Tibial nerve (tissue), 4 donors: Measurements from ENCODE around the gene FMN2. TPM values are rescaled to one million over a fixed set of nuclear protein-coding genes. Genes with fewer than 3 reads are reported as not detected.

Experiments
- DNase-seq, 2 donors: peaks; one replicate each; pipeline ENCODE4 v3.0.0-alpha.2; 2019; ENCODE audit warnings: low spot score in 2 of 2
- H3K27ac ChIP-seq, 4 donors: fragments of 200-600 bp; sonication (generic) in 3 of 4; one replicate each; pipeline ENCODE4 v1.5.1; 2017 to 2019; ENCODE audit warnings: mild to moderate bottlenecking in 1 of 4
- H3K27me3 ChIP-seq, 2 donors: fragments of 200-600 bp; sonication (generic) in 1 of 2; one replicate each; pipeline versions ENCODE4 v1.5.1 to v1.6.0; 2017 to 2019
- H3K36me3 ChIP-seq, 3 donors: fragments of 200-600 bp; sonication (generic); one replicate each; pipeline ENCODE4 v1.5.1; 2018 to 2019
- H3K4me1 ChIP-seq, 4 donors: fragments of 200-600 bp; sonication (generic) in 3 of 4; one replicate each; pipeline ENCODE4 v1.5.1; 2017 to 2019
- H3K4me3 ChIP-seq, 4 donors: fragments of 200-600 bp; sonication (generic) in 3 of 4; one replicate each; pipeline ENCODE4 v1.5.1; 2017 to 2019; ENCODE audit warnings: mild to moderate bottlenecking in 1 of 4, moderate library complexity in 1 of 4
- H3K9me3 ChIP-seq, 4 donors: fragments of 200-600 bp; sonication (generic) in 3 of 4; one replicate each; pipeline ENCODE4 v1.5.1; 2017 to 2019
- EP300 ChIP-seq, 2 donors: sonication (generic); formaldehyde crosslinking; IDR thresholded peaks; one replicate each; pipeline ENCODE4 v1.6.1; 2017; ENCODE audit warnings: antibody characterized with exemption in 2 of 2, mild to moderate bottlenecking in 1 of 2
- POLR2A ChIP-seq, 2 donors: fragments of 450-650 bp; IDR thresholded peaks; one replicate each; pipeline ENCODE4 v1.6.1; 2017; ENCODE audit warnings: antibody characterized with exemption in 2 of 2, mild to moderate bottlenecking in 2 of 2, moderate library complexity in 2 of 2
- WGBS, 2 donors: methylation state at CpG; one replicate each; pipeline ENCODE4 v1.1.5; 2018; 5-methylcytosine and 5-hydroxymethylcytosine counted together
- total RNA-seq, 4 donors: library from RNA; depleted of rRNA; stranded (reverse); fragments of >200 nt; gene quantifications; one replicate each; pipeline ENCODE4 v1.1.0, GENCODE V29; 2016
- TF ChIP-seq, protein P1 (sequence below), 5 experiments: fragments of 200-600 bp in 3 of 5; fragments of 450-650 bp in 2 of 5; sonication (generic) in 3 of 5; IDR thresholded peaks; one replicate each; pipeline ENCODE4 v1.5.1; 2016 to 2019; ENCODE audit warnings: antibody characterized with exemption in 5 of 5, mild to moderate bottlenecking in 3 of 5, moderate library complexity in 2 of 5

FMN2 gene
- total RNA-seq, 4 donors from 2014 or later = 16.7 to 24.9 (median 24.4) TPM

DNA sequence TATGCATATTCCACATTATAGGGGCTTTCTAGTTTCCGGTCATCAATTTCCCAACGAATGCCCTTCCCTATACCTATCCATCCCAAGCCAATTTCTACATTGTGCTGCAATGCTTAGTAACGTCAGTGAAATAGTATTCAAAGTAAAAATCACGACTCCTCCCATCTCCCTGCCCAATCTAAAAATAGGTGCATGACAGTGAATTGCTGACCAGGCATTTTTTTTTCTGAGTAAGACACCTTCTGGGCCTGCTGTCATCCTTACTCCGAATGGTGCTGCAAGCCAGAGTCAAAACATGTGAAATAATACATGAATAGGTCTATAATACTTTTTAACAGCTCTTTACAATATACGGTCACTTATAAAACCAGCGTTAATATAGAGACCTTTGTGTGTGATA, 400.1 kb downstream of the FMN2 start:
- WGBS, 2 donors = 85 to 86% methylated on average over 7 of the region's 7 CpGs
- Histone ChIP-seq H3K27ac (no peak overlapping the region), H3K4me3 (no peak overlapping the region), H3K4me1 (no peaks in the 10 kb centered on the region), H3K9me3 (peaks cover 0 to 7% (median 0%) of the 10 kb centered on the region in 4 donors), H3K27me3 (no peaks in the 10 kb centered on the region), H3K36me3 (no peaks in the 10 kb centered on the region)
- TF ChIP-seq POLR2A (IDR thresholded peaks at IDR 0.05) (no peak), EP300 (IDR thresholded peaks at IDR 0.05) (no peak)
- TF ChIP-seq, protein P1, sequence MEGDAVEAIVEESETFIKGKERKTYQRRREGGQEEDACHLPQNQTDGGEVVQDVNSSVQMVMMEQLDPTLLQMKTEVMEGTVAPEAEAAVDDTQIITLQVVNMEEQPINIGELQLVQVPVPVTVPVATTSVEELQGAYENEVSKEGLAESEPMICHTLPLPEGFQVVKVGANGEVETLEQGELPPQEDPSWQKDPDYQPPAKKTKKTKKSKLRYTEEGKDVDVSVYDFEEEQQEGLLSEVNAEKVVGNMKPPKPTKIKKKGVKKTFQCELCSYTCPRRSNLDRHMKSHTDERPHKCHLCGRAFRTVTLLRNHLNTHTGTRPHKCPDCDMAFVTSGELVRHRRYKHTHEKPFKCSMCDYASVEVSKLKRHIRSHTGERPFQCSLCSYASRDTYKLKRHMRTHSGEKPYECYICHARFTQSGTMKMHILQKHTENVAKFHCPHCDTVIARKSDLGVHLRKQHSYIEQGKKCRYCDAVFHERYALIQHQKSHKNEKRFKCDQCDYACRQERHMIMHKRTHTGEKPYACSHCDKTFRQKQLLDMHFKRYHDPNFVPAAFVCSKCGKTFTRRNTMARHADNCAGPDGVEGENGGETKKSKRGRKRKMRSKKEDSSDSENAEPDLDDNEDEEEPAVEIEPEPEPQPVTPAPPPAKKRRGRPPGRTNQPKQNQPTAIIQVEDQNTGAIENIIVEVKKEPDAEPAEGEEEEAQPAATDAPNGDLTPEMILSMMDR (IDR thresholded peaks at IDR 0.05) = no peak
- DNase-seq = no peak

DNA sequence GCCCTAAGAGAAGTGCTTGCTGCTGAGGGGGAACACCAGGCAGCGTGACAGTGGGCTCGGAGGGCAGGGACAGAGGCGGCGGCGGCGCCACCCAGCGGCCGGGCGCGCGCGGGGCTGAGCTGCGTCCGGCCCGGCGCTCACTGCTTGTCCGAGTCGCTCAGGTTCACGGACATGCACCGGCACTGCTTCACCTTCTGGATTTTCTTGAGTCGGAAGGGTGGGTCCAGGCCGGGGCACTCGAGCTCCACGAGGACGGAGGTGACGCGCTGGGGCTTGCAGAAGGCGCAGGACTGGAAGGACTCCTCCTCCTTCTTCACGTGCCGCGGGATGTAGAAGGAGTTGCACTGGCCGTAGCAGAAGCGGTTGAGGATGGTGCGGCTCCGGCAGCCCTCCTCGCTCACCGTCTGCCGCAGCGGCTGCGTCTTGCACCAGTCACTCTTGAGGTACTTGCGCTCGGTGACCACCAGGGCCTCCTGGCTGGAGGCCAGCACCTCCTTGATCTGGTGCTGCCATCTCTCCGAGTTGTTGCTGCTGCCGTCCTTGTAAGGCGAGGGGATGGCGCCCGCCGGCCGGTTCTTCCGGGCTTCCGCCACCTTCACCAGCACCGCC, 401.3 kb downstream of the FMN2 start:
- WGBS, 2 donors = 54 to 69% methylated on average over 39 to 49 of the region's 52 CpGs
- H3K27ac ChIP-seq = no peak overlapping the region
- TF ChIP-seq, protein P1 (IDR thresholded peaks at IDR 0.05) = peak in 1 of 5 experiments; percentile 5
- no peak for TF ChIP-seq POLR2A (IDR thresholded peaks at IDR 0.05)
- DNase-seq = no peak
- peaks cover 0 to 7% (median 0%) of the 10 kb centered on the region in 4 donors for H3K9me3 ChIP-seq
- H3K36me3 ChIP-seq = no peaks in the 10 kb centered on the region
- no peaks in the 10 kb centered on the region for H3K4me1 ChIP-seq
- peak overlapping the region in 1 of 4 donors; percentile 21 for H3K4me3 ChIP-seq
- no peaks in the 10 kb centered on the region for H3K27me3 ChIP-seq

DNA sequence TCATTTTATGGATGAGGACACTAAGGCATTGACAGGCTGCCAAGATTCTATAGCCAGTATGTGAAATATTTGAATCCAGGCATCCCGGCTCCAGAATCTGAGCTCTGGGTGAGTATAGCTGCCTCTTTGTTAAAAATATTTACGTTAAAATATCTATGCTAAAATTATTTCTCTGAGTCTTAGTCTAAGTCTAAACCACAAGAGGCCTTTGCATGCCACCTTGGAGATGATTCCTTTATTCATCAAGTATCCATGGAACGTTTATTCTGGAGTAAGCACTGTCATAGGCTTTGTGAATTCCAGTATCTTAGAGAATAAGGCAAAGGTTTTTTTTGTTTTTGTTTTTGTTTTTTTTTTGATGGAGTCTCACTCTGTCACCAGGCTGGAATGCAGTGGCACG, 403.9 kb downstream of the FMN2 start:
- no peak for DNase-seq
- no peaks in the 10 kb centered on the region for H3K36me3 ChIP-seq
- H3K27ac ChIP-seq = no peak overlapping the region
- TF ChIP-seq POLR2A (IDR thresholded peaks at IDR 0.05) = no peak
- TF ChIP-seq, protein P1 (IDR thresholded peaks at IDR 0.05) = no peak
- no peak for TF ChIP-seq EP300 (IDR thresholded peaks at IDR 0.05)
- H3K27me3 ChIP-seq = no peaks in the 10 kb centered on the region
- peaks cover 0 to 7% (median 0%) of the 10 kb centered on the region in 4 donors for H3K9me3 ChIP-seq
- no peak overlapping the region for H3K4me3 ChIP-seq
- 46 to 50% methylated on average over 4 of the region's 4 CpGs for WGBS, 2 donors
- no peaks in the 10 kb centered on the region for H3K4me1 ChIP-seq

DNA sequence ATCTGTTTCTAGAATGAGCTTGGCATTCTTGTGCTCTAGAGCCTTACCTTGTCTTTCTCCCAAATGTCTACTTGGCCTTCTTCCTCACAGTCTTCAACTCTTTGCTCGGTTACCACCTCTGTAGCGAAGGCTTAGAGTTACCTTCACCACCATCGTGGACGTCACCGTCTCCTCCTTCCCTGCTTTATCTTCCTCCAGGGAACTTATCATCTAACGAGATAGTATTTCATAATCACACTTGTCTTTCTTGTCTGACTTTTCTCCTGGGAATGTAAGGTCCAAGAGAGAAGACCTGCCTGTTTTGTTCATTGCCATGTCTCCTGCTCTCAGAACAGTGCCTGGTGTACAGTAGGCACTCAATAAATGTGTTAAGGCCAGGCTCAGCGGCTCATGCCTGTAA, 404.7 kb downstream of the FMN2 start:
- Histone ChIP-seq H3K36me3 (no peaks in the 10 kb centered on the region), H3K27ac (no peak overlapping the region), H3K27me3 (no peaks in the 10 kb centered on the region), H3K4me3 (no peak overlapping the region), H3K9me3 (peaks cover 0 to 7% (median 0%) of the 10 kb centered on the region in 4 donors), H3K4me1 (no peaks in the 10 kb centered on the region)
- no peak for DNase-seq
- TF ChIP-seq, protein P1 (IDR thresholded peaks at IDR 0.05) = no peak
- no peak for TF ChIP-seq POLR2A (IDR thresholded peaks at IDR 0.05)
- TF ChIP-seq EP300 (IDR thresholded peaks at IDR 0.05) = no peak
- 90 to 92% methylated on average over 7 of the region's 7 CpGs for WGBS, 2 donors

DNA sequence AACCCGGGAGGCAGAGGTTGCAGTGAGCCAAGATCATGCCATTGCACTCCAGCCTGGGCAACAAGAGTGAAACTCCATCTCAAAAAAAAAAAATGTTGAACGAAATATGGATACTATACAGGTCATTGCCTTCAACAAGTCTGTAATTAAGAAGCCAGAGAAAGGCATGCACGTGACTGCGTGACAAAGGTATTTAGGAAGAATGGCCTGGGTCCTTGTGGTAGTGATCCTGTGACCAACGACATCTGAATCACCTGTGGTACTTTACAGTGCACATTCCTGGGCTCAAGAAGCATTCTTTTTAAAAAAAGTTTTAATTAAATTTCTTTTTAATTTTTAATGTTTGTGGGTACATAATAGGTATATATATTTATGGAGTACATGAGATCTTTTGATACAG, 405.3 kb downstream of the FMN2 start:
- no peak for DNase-seq
- peaks cover 0 to 7% (median 0%) of the 10 kb centered on the region in 4 donors for H3K9me3 ChIP-seq
- H3K4me3 ChIP-seq = no peak overlapping the region
- H3K4me1 ChIP-seq = no peaks in the 10 kb centered on the region
- H3K27me3 ChIP-seq = no peaks in the 10 kb centered on the region
- H3K36me3 ChIP-seq = no peaks in the 10 kb centered on the region
- TF ChIP-seq, protein P1 (IDR thresholded peaks at IDR 0.05) = no peak
- TF ChIP-seq POLR2A (IDR thresholded peaks at IDR 0.05) (no peak), EP300 (IDR thresholded peaks at IDR 0.05) (no peak)
- WGBS, 2 donors = 94% methylated on average over 5 of the region's 5 CpGs
- no peak overlapping the region for H3K27ac ChIP-seq
